ENCODE data around the gene USP7.

USP7 gene

GRCh38 chr16:8967132-8967821 is 3.6 kb upstream of the USP7 start:
- no peak for DNase-seq (ENCODE audit: extremely low spot score)
- TF ChIP-seq FOXM1 (IDR thresholded peaks at IDR 0.05; ENCODE audit: borderline replicate concordance): no peak
- no peak for TF ChIP-seq PKNOX1 (IDR thresholded peaks at IDR 0.05)
- TF ChIP-seq BHLHE40 (IDR thresholded peaks at IDR 0.05; ENCODE audit: borderline replicate concordance): no peak
- no peak for TF ChIP-seq FOXA1 (IDR thresholded peaks at IDR 0.05)
- TF ChIP-seq FOXK2 (IDR thresholded peaks at IDR 0.05): no peak
- TF ChIP-seq ARNT (IDR thresholded peaks at IDR 0.05): no peak
- TF ChIP-seq CTBP1 (IDR thresholded peaks at IDR 0.05; ENCODE audit: borderline replicate concordance): no peak
- TF ChIP-seq ELF4 (IDR thresholded peaks at IDR 0.05): no peak
- TF ChIP-seq TARDBP (IDR thresholded peaks at IDR 0.05): no peak
- ChIA-PET POLR2A (no interaction called here), CTCF (no interaction called here)

- CTCF ChIA-PET: no interaction called here
- DNase-seq (ENCODE audit: extremely low spot score): no peak
- TF ChIP-seq BHLHE40 (IDR thresholded peaks at IDR 0.05; ENCODE audit: borderline replicate concordance): no peak
- no peak for TF ChIP-seq TARDBP (IDR thresholded peaks at IDR 0.05)
- TF ChIP-seq HDGF (IDR thresholded peaks at IDR 0.05; ENCODE audit: borderline replicate concordance): no peak
- TF ChIP-seq ZNF384 (IDR thresholded peaks at IDR 0.05): no peak
- TF ChIP-seq LEF1 (IDR thresholded peaks at IDR 0.05; ENCODE audit: borderline replicate concordance): no peak
- TF ChIP-seq PKNOX1 (IDR thresholded peaks at IDR 0.05): no peak
- POLR2A ChIA-PET: no interaction called here
Measured at GRCh38 chr16:8966817-8967131, 3.1 kb upstream of the USP7 start.

GRCh38 chr16:8964462-8964861 is 756 bp upstream of the USP7 start:
- DNase-seq (ENCODE audit: extremely low spot score): no peak

GRCh38 chr16:8963010-8963820 is 491 bp downstream of the USP7 start:
- no peak for DNase-seq (ENCODE audit: extremely low spot score)
- CTCF ChIA-PET: no interaction called here
- no peak for TF ChIP-seq ZNF384 (IDR thresholded peaks at IDR 0.05)
- TF ChIP-seq SP1 (IDR thresholded peaks at IDR 0.05): no peak
- no peak for TF ChIP-seq L3MBTL2 (conservative IDR thresholded peaks at IDR 0.05)
- no peak for TF ChIP-seq ELF4 (IDR thresholded peaks at IDR 0.05)
- TF ChIP-seq SUZ12 (IDR thresholded peaks at IDR 0.05): no peak
- no peak for TF ChIP-seq LEF1 (IDR thresholded peaks at IDR 0.05; ENCODE audit: borderline replicate concordance)
- TF ChIP-seq TARDBP (IDR thresholded peaks at IDR 0.05): no peak
- no peak for TF ChIP-seq CTBP1 (IDR thresholded peaks at IDR 0.05; ENCODE audit: borderline replicate concordance)
- TF ChIP-seq BHLHE40 (IDR thresholded peaks at IDR 0.05; ENCODE audit: borderline replicate concordance): no peak
- no peak for TF ChIP-seq FOXK2 (IDR thresholded peaks at IDR 0.05)
- TF ChIP-seq FOXA1 (IDR thresholded peaks at IDR 0.05): no peak
- TF ChIP-seq ARNT (IDR thresholded peaks at IDR 0.05): no peak
- no peak for TF ChIP-seq FOXM1 (IDR thresholded peaks at IDR 0.05; ENCODE audit: borderline replicate concordance)
- TF ChIP-seq NFRKB (IDR thresholded peaks at IDR 0.05): no peak
- TF ChIP-seq PKNOX1 (IDR thresholded peaks at IDR 0.05): no peak
- no peak for TF ChIP-seq HDGF (IDR thresholded peaks at IDR 0.05; ENCODE audit: borderline replicate concordance)
- POLR2A ChIA-PET: interaction anchor here (1.0 to 2.2 kb wide), 2 partner anchors 46 to 128 kb away, joined by 3 to 7 read pairs; partner anchors contain the start of gene HAPSTR1

More at GRCh38 chr16:8964462-8964861, 756 bp upstream of the USP7 start:
- CTCF ChIA-PET: interaction anchor here (0.7 kb wide), 1 partner anchor 43 kb away, joined by 3 read pairs; no protein-coding TSS in a partner anchor
- TF ChIP-seq NFRKB (IDR thresholded peaks at IDR 0.05) (no peak), BHLHE40 (IDR thresholded peaks at IDR 0.05; ENCODE audit: borderline replicate concordance) (no peak), CTBP1 (IDR thresholded peaks at IDR 0.05; ENCODE audit: borderline replicate concordance) (no peak), FOXA1 (IDR thresholded peaks at IDR 0.05) (no peak), TARDBP (IDR thresholded peaks at IDR 0.05) (no peak), ARNT (IDR thresholded peaks at IDR 0.05) (no peak), HDGF (IDR thresholded peaks at IDR 0.05; ENCODE audit: borderline replicate concordance) (no peak), L3MBTL2 (conservative IDR thresholded peaks at IDR 0.05) (no peak), SP1 (IDR thresholded peaks at IDR 0.05) (no peak), FOXK2 (IDR thresholded peaks at IDR 0.05) (no peak), LEF1 (IDR thresholded peaks at IDR 0.05; ENCODE audit: borderline replicate concordance) (no peak), FOXM1 (IDR thresholded peaks at IDR 0.05; ENCODE audit: borderline replicate concordance) (no peak), PKNOX1 (IDR thresholded peaks at IDR 0.05) (no peak), ZNF384 (IDR thresholded peaks at IDR 0.05) (no peak), ELF4 (IDR thresholded peaks at IDR 0.05) (no peak), SUZ12 (IDR thresholded peaks at IDR 0.05) (no peak)
- POLR2A ChIA-PET: interaction anchor here (2.2 kb wide), 1 partner anchor 127 kb away, joined by 7 read pairs; the partner anchor contains the start of gene HAPSTR1

GRCh38 chr16:8962393-8963009 is 1.2 kb downstream of the USP7 start:
- ChIA-PET POLR2A (interaction anchor here (1.0 kb wide), 1 partner anchor 14 kb away, joined by 3 read pairs; no protein-coding TSS in a partner anchor), CTCF (interaction anchor here (0.5 to 1.0 kb wide), 2 partner anchors 46 to 417 kb away, joined by 5 read pairs; no protein-coding TSS in a partner anchor)
- TF ChIP-seq CTBP1 (IDR thresholded peaks at IDR 0.05; ENCODE audit: borderline replicate concordance) (no peak), NFRKB (IDR thresholded peaks at IDR 0.05) (no peak), HDGF (IDR thresholded peaks at IDR 0.05; ENCODE audit: borderline replicate concordance) (no peak), ZNF384 (IDR thresholded peaks at IDR 0.05) (no peak), FOXM1 (IDR thresholded peaks at IDR 0.05; ENCODE audit: borderline replicate concordance) (no peak), PKNOX1 (IDR thresholded peaks at IDR 0.05) (no peak), SUZ12 (IDR thresholded peaks at IDR 0.05) (no peak), BHLHE40 (IDR thresholded peaks at IDR 0.05; ENCODE audit: borderline replicate concordance) (no peak), ARNT (IDR thresholded peaks at IDR 0.05) (no peak), L3MBTL2 (conservative IDR thresholded peaks at IDR 0.05) (no peak), ELF4 (IDR thresholded peaks at IDR 0.05) (no peak), LEF1 (IDR thresholded peaks at IDR 0.05; ENCODE audit: borderline replicate concordance) (no peak), TARDBP (IDR thresholded peaks at IDR 0.05) (no peak)
- DNase-seq (ENCODE audit: extremely low spot score): no peak

Data from HEK293T (cell line).